ENCODE data around the gene SAP30. TPM values are rescaled to one million over a fixed set of nuclear protein-coding genes. Genes with fewer than 3 reads are reported as not detected.

The SAP30 gene
- total RNA-seq, 3 donors from 2014 or later (not counting 1 experiment from before 2014, with no cell fraction given), result 2.6 to 9.1 (median 3.1) TPM

DNA sequence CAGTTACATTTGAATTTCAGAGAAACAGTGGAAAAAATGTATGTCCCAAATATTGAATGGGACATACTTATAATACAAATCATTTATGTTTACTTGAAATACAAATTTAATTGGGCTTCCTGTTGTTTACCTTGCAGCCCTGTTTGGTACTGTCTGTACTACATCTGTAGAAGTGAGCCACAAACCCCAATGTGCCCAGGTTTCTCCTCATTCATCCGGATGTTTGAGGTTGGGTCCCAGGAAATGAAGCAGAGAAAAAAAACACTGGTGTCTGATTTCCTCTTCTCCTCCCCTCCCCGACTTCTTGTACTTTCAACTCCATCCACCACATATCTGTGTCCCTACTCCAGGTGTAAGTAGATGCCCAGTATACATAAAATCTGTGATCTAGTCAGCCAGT lies 55.3 kb downstream of the SAP30 start:
- Histone ChIP-seq H3K4me3 (ENCODE audit: low read length) (no peak overlapping the region), H3K9me3 (ENCODE audit: control insufficient read depth, insufficient read depth, low read length) (no peaks in the 10 kb centered on the region), H3K36me3 (ENCODE audit: control insufficient read depth, insufficient read depth, low read length) (no peaks in the 10 kb centered on the region), H3K4me1 (ENCODE audit: control insufficient read depth, insufficient read depth, low read length) (peaks cover 5% of the 10 kb centered on the region), H3K27me3 (ENCODE audit: control insufficient read depth, insufficient read depth, low read length) (no peaks in the 10 kb centered on the region), H3K27ac (ENCODE audit: low read length) (no peak overlapping the region)
- Mint-ChIP-seq H3K4me1 (no peaks in the 10 kb centered on the region), H3K4me3 (no peak overlapping the region), H3K27me3 (ENCODE audit: low read depth in 2 of 2) (no peaks in the 10 kb centered on the region), H3K9me3 (no peaks in the 10 kb centered on the region), H3K27ac (no peak overlapping the region), H3K36me3 (no peaks in the 10 kb centered on the region)
- peak in 1 of 2 donors; percentile 31 for DNase-seq
- intact Hi-C loops (cut with micrococcal nuclease), result no loop called here
- TF ChIP-seq, protein P1, sequence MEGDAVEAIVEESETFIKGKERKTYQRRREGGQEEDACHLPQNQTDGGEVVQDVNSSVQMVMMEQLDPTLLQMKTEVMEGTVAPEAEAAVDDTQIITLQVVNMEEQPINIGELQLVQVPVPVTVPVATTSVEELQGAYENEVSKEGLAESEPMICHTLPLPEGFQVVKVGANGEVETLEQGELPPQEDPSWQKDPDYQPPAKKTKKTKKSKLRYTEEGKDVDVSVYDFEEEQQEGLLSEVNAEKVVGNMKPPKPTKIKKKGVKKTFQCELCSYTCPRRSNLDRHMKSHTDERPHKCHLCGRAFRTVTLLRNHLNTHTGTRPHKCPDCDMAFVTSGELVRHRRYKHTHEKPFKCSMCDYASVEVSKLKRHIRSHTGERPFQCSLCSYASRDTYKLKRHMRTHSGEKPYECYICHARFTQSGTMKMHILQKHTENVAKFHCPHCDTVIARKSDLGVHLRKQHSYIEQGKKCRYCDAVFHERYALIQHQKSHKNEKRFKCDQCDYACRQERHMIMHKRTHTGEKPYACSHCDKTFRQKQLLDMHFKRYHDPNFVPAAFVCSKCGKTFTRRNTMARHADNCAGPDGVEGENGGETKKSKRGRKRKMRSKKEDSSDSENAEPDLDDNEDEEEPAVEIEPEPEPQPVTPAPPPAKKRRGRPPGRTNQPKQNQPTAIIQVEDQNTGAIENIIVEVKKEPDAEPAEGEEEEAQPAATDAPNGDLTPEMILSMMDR (IDR thresholded peaks at IDR 0.05), result no peak
- ATAC-seq, result no peak
- 47% methylated on average over 2 of the region's 2 CpGs for WGBS (ENCODE audit: insufficient coverage)

Other genes starting within 250 kb of the SAP30 start
- gene GALNT7, start 202.1 kb upstream of the SAP30 start, total RNA-seq, result 10 to 100 TPM; 10.9 to 20.8 (median 15.6) TPM
- 100 to 1,000 TPM; 145 to 214 (median 151) TPM for gene HMGB2, start 36.6 kb upstream of the SAP30 start, total RNA-seq
- gene SCRG1, start 28.2 kb downstream of the SAP30 start, total RNA-seq, result not detected
- not detected for gene HAND2, start 159.3 kb downstream of the SAP30 start, total RNA-seq

All from natural killer cell (primary cell).